Esophagus mucosa (tissue), 1 donor: ENCODE measurements around the gene FNDC3B. TPM values are rescaled to one million over a fixed set of nuclear protein-coding genes. Genes with fewer than 3 reads are reported as not detected.

ENCODE experiments used
- ATAC-seq: fragments of 200-7000 bp; cut with Tn5 transposase; one replicate; pipeline ENCODE4 v1.9.1; 2020
- total RNA-seq: library from RNA; stranded (reverse); gene quantifications from one replicate; pipeline ENCODE4 v1.2.4, GENCODE V29; 2023
- donor health status: DM: yes; HTN: yes; CAD: no.

Gene FNDC3B
- total RNA-seq, 1 donor from 2014 or later: 19.9 TPM

DNA sequence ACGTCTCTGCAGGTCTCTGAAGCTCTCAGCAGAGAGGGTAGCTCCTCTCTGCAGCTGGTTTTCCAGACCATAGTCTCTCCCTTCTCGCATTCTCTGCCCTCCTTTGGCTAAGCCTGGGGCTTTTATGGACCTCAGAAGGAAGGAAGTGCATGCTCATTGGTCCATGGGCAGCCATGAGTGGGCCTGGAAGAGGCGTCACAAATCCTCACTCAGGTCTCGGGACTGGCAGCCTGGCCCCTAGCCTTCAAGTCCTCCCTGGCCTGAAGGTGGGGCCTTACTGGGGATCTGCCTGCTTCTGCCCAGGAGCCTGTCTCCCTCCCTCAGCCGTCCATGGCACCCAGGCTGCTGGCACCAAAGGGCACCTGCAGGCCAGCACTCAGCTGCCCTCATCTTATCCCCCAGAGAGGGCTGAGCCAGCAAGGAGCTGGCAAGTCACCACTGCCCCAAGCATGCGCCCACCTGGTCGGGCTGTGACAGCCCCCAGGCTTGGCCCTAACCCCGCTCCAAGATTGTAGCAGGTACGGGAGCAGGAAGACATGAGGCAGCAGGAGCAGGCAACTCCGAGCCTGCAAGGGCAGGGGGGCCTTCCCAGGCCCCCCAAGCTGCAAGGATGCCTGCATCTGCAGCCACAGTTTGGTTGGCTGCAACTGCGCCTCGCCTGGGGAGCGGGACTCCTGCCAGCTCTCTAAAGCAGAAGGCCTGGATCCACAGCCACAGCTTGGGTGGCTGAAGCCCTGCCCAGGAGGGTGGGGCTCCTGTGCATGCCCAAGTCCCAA is 371.5 kb downstream of the FNDC3B start:
- no peak for ATAC-seq

DNA sequence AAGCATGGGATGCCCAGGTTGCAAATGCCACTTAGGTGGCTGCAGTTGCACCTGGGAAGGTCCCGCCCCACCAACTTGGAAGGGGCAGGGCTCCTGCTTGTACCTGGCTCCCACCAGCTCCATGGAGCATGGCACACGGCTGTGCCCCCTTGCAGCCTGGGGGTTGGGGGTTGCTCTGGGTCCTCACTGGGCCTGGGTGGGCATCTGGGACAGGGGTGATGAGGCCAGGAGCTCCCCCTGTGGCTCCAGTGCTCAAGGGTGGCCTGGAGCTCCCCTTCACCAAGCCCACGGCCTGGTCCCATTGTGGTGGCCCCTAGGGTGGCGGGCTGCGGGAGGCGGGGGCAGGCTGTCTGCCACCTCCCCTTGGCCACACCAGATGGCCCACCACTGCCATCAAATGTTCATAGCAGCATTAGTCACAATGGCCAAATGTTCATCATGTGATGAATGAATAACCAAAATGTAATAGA is 372.1 kb downstream of the FNDC3B start:
- ATAC-seq: peak; percentile 15

DNA sequence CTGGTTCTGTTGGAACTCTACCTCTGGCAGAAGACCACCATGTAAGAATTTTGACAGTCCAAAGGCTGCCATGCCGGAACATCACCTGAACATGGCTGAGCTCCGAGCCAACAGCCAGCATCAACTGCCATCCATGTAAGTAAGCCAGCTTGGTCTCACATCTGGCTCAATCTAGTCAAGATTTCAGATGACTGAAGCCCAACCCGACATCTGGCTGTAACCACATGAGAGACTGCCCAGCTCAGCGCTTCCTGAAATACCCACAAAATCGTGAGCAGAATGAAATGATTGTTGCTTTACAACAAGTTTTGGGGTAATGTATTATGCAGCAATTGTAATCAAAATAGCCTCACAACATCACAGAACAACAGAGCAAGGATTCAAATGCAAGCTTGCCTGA is 375.9 kb downstream of the FNDC3B start:
- ATAC-seq: no peak

DNA sequence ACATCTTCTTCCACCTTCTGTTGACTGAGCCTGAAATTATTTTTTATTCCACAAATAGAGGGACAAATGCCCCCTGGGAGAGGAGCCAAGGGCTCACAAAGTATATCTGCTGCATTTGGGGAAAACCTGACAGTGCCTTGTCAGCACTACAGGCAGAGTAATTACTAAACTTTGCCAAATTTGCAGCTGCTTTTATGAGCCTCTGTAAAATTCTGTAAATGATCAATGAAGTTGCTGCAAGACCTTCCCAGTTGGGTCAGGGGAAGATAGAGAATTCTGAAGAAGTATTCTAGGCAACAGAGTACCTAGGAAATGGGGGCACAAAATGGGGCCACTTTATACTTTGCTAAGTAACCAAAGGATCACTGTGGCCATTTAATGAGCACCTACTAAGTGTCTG is 398.3 kb downstream of the FNDC3B start:
- ATAC-seq: no peak

DNA sequence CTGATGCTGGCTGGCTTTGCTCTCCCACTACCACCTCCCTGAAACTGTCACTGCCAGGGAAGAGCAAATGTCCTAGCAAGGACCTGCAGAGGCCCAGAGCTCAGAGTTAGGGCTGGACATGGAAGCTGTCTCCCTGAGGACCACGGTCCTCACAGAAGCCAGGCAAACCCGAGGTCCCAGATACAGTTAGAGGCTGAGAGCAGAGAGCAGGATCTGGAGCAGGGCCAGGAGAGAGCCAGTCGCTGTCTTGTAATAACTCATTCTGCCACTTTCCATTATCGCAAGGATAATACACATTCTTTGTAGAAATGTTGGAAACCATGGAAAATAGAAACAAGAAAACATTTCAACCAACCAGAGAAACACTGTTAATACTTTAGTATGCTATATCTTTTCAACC is 398.8 kb downstream of the FNDC3B start:
- no peak for ATAC-seq

DNA sequence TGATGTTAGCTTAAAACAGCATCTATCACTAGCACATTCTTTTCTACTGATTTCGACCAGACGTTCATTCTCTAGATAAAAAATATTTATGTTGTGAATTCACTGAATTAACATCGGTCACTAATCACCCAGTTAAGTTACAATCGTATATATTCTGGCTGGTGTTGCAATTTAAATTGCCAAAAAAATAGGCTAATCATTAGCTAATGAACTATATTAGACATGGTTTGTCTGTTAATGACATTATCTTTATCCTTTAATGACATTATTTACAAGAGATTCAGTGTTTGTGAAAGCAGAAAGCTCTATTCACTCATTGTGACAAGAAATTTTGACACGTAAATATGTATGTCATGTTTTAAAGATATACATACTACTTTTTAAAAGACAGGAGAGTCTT is 402.2 kb downstream of the FNDC3B start:
- no peak for ATAC-seq

- ATAC-seq: no peak
Observed at GRCh38 chr3:172442606-172443005, 403.2 kb downstream of the FNDC3B start.

GRCh38 chr3:172444821-172445220 is 405.4 kb downstream of the FNDC3B start:
- no peak for ATAC-seq

DNA sequence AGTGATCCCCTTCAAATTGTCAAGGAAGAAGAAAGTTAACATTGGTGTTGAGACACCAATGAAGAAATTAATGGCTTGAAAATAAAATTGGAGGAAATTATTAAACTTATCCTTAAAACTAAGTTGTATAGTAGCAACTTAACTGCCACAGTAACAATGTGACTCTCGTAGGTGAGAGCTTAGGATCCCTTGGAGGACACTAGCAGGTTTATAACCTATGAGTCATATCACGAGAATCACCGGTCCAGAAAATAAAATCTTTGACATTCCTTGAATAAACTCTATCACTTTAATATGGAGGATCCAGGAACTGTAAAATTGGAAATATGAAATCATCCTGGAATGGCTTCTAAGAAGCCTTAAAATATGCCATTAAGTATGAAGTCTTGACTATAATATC is 406.8 kb downstream of the FNDC3B start:
- ATAC-seq: no peak

- no peak for ATAC-seq
Observed at GRCh38 chr3:172447611-172448579, 408.5 kb downstream of the FNDC3B start, which contains the start of gene GHSR. Gene GHSR (minus strand): TSS chr3:172448456. CDS start chr3:172448413, 43 bp downstream.

DNA sequence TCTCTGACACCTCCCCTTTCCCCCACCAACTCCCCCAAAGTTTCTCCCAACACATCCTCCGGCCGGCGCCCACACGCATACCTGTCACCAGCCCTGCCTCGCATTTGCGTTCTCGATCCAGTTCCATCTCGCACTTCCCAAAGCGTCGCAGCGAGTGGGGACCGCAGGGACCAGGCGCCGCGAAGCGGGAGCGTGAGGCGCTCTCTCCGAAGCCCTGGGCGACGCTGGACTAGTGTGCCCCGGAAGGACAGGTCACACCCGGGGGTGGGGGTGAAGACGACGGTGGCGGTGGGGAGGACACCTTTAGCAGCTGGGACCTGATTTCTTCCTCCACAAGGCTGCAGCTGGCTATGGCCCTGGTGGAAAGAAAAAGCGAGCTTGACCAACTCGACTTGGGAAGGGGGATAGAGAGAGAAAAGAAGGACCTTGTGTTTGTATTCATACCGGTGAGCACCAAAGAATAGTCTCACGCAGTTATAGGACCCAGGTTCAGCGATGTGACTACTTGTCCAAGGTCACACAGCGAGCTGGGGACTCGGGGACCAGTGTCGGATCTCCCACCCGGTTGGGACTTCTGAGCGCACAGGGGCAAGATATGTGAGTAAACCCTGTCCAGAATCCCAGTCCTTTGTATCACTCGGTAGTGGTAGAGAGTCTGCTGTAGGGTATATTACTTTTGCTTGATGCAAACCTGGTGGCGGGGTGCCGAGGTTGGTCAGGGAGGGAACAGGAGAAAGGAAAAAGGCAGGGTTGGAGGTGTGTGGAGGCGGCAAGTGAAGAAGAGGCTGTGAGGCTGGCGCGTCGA is 409.5 kb downstream of the FNDC3B start:
- no peak for ATAC-seq

GRCh38 chr3:172449466-172450149 is 410.2 kb downstream of the FNDC3B start:
- peak; percentile 43 for ATAC-seq

Other genes with a start within 250 kb of the FNDC3B start
- gene PLD1, start 229.1 kb upstream of the FNDC3B start, total RNA-seq: 74.3 TPM
- gene TMEM212, start 196.2 kb upstream of the FNDC3B start, total RNA-seq: not detected